PC-3 (cell line): ENCODE data around the gene ZDHHC21. TPM values are rescaled to one million over a fixed set of nuclear protein-coding genes. Genes with fewer than 3 reads are reported as not detected.

Experiments
- ATAC-seq: fragments of 200-7000 bp; cut with Tn5 transposase; 2 replicates; pipeline ENCODE4 v1.9.1; 2020; ENCODE audit warnings: mild to moderate bottlenecking, moderate library complexity
- BruUV-seq: library from RNA; stranded (reverse); fragments of 400-500 nt; replicated peaks from 2 replicates; lab custom pipeline; 2021; lab: Mats Ljungman, UMichigan
- CTCF ChIA-PET: fragments of 300-600 bp; sonication (Branson Sonifier 250); formaldehyde crosslinking; loops from one replicate; lab custom pipeline; 2022; ENCODE audit warnings: antibody characterized with exemption; lab: Charles Lee
- POLR2A ChIA-PET: fragments of 300-600 bp; sonication (Branson Sonifier 250); formaldehyde crosslinking; loops from one replicate; lab custom pipeline; 2022; ENCODE audit warnings: antibody characterized with exemption; ENCODE audit not compliant: unreplicated experiment; lab: Charles Lee
- DNase-seq: peaks from one replicate; pipeline ENCODE4 v3.0.0-alpha.2; 2015
- H2AFZ ChIP-seq: fragments of 300-600 bp; sonication (generic); 2 replicates; pipeline ENCODE4 v1.6.0; 2016; ENCODE audit warnings: antibody characterized with exemption, low read length
- H3F3A ChIP-seq: fragments of 300-600 bp; sonication (generic); one replicate; pipeline ENCODE4 v1.6.0; 2017; ENCODE audit warnings: antibody characterized with exemption, low read length, control low read depth, mild to moderate bottlenecking; ENCODE audit not compliant: unreplicated experiment
- H3K27ac ChIP-seq: fragments of 300-600 bp; sonication (generic); 2 replicates; pipeline ENCODE4 v1.5.1; 2016; ENCODE audit warnings: mild to moderate bottlenecking, low read length
- H3K27me3 ChIP-seq: fragments of 300-600 bp; sonication (generic); 2 replicates; pipeline ENCODE4 v1.6.1; 2016; ENCODE audit warnings: low read length, mixed read lengths
- H3K36me3 ChIP-seq: fragments of 300-600 bp; sonication (generic); 2 replicates; pipeline ENCODE4 v1.6.1; 2016; ENCODE audit warnings: low read depth, mixed run types, low read length, mixed read lengths
- H3K4me1 ChIP-seq: fragments of 300-600 bp; sonication (generic); 2 replicates; pipeline ENCODE4 v1.5.1; 2016; ENCODE audit warnings: low read length; ENCODE audit not compliant: insufficient read depth
- H3K4me2 ChIP-seq: fragments of 300-600 bp; sonication (generic); 2 replicates; pipeline ENCODE4 v1.6.0; 2016; ENCODE audit warnings: low read length
- H3K4me3 ChIP-seq: fragments of 300-600 bp; sonication (generic); 2 replicates; pipeline ENCODE4 v1.5.1; 2016; ENCODE audit warnings: mild to moderate bottlenecking, low read length, mixed read lengths
- H3K79me2 ChIP-seq: fragments of 300-600 bp; sonication (generic); 2 replicates; pipeline ENCODE4 v1.6.1; 2017; ENCODE audit warnings: low read length, mixed read lengths
- H3K9ac ChIP-seq: fragments of 300-600 bp; sonication (generic); 2 replicates; pipeline ENCODE4 v1.6.0; 2016; ENCODE audit warnings: mild to moderate bottlenecking, low read length
- H3K9me2 ChIP-seq: fragments of 300-600 bp; sonication (generic); replicated peaks from 2 replicates; pipeline ENCODE4 v1.6.1; 2016; ENCODE audit warnings: mixed run types, low read length, mixed read lengths
- H3K9me3 ChIP-seq: fragments of 300-600 bp; sonication (generic); 2 replicates; pipeline ENCODE4 v1.6.1; 2016; ENCODE audit warnings: low read length, mixed read lengths
- H4K20me1 ChIP-seq: fragments of 300-600 bp; sonication (generic); 2 replicates; pipeline ENCODE4 v1.6.1; 2016; ENCODE audit warnings: low read length, mixed read lengths
- EZH2 ChIP-seq: fragments of 300-600 bp; sonication (generic); IDR thresholded peaks from one replicate; pipeline ENCODE4 v1.6.1; 2017; ENCODE audit warnings: antibody characterized with exemption, mild to moderate bottlenecking, low read length; ENCODE audit not compliant: unreplicated experiment
- EZH2phosphoT487 ChIP-seq: fragments of 300-600 bp; sonication (generic); IDR thresholded peaks from 2 replicates; pipeline ENCODE4 v1.6.1; 2018; ENCODE audit warnings: mild to moderate bottlenecking, antibody characterized with exemption, low read length, borderline replicate concordance
- intact Hi-C: fragments of 100-400 bp; cut with micrococcal nuclease; formaldehyde crosslinking; loops from 2 replicates; pipeline ENCODE4 v1.9.0; 2023
- total RNA-seq: library from RNA; depleted of rRNA; stranded (reverse); fragments of >200 nt; gene quantifications from 2 replicates; pipeline ENCODE4 v1.2.3, GENCODE V29; 2014
- TF ChIP-seq, protein P1 (sequence below): fragments of 300-600 bp; sonication (generic); conservative IDR thresholded peaks from 2 replicates; pipeline ENCODE4 v1.5.1; 2017; ENCODE audit warnings: antibody characterized with exemption, low read depth, mild to moderate bottlenecking, low read length

ZDHHC21 gene
- total RNA-seq, 1 experiment from 2014 or later = 6.2 TPM

GRCh38 chr9:14574173-14574572 is 119.1 kb downstream of the ZDHHC21 start:
- Histone ChIP-seq H3K9me3 (no peaks in the 10 kb centered on the region), H3K4me2 (no peak overlapping the region), H3K9ac (no peak overlapping the region), H3K4me1 (peaks cover 5% of the 10 kb centered on the region; the same call in 1 of the 2 replicates), H3K36me3 (no peaks in the 10 kb centered on the region), H3K4me3 (no peak overlapping the region), H3K79me2 (no peaks in the 10 kb centered on the region), H2AFZ (no peak overlapping the region), H4K20me1 (no peaks in the 10 kb centered on the region), H3K27me3 (no peaks in the 10 kb centered on the region), H3K27ac (no peak overlapping the region), H3F3A (no peaks in the 10 kb centered on the region), H3K9me2 (no peaks in the 10 kb centered on the region)
- no peak for ATAC-seq
- DNase-seq = no peak
- intact Hi-C loops = no loop called here
- ChIA-PET CTCF (no interaction called here), POLR2A (no interaction called here)
- BruUV-seq = no TSS peak
- TF ChIP-seq, protein P1, sequence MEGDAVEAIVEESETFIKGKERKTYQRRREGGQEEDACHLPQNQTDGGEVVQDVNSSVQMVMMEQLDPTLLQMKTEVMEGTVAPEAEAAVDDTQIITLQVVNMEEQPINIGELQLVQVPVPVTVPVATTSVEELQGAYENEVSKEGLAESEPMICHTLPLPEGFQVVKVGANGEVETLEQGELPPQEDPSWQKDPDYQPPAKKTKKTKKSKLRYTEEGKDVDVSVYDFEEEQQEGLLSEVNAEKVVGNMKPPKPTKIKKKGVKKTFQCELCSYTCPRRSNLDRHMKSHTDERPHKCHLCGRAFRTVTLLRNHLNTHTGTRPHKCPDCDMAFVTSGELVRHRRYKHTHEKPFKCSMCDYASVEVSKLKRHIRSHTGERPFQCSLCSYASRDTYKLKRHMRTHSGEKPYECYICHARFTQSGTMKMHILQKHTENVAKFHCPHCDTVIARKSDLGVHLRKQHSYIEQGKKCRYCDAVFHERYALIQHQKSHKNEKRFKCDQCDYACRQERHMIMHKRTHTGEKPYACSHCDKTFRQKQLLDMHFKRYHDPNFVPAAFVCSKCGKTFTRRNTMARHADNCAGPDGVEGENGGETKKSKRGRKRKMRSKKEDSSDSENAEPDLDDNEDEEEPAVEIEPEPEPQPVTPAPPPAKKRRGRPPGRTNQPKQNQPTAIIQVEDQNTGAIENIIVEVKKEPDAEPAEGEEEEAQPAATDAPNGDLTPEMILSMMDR = no peak
- no peak for TF ChIP-seq EZH2
- no peak for TF ChIP-seq EZH2phosphoT487

DNA sequence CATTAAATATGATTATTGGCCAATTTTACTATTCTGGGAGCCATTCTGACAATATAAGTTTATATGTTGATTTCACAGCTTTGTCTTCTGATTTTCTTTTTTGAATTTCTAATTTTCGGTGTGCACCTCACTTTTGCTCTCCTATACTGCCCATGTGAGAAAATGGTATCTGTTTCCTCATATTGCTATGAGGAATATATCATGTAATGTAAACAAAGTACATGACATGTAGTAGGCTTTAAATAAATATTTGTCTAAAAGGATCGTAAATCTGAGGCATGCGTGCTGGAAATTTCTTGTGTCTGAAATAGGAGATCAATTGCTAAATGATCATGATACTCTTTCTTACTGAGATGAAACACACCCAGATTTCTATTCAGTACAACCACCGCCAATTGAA is 119.9 kb downstream of the ZDHHC21 start:
- Histone ChIP-seq H3F3A (no peaks in the 10 kb centered on the region), H3K9me2 (no peaks in the 10 kb centered on the region), H3K27ac (no peak overlapping the region), H3K4me2 (no peak overlapping the region), H4K20me1 (no peaks in the 10 kb centered on the region), H3K27me3 (no peaks in the 10 kb centered on the region), H3K36me3 (no peaks in the 10 kb centered on the region), H3K9me3 (no peaks in the 10 kb centered on the region), H3K79me2 (no peaks in the 10 kb centered on the region), H2AFZ (no peak overlapping the region), H3K9ac (no peak overlapping the region), H3K4me1 (peaks cover 5% of the 10 kb centered on the region; the same call in 1 of the 2 replicates), H3K4me3 (no peak overlapping the region)
- TF ChIP-seq EZH2 (no peak), EZH2phosphoT487 (no peak)
- TF ChIP-seq, protein P1 = no peak
- POLR2A ChIA-PET = no interaction called here
- ATAC-seq (peak; percentile 57), DNase-seq (peak; percentile 26)
- intact Hi-C loops = no loop called here
- CTCF ChIA-PET = no interaction called here
- BruUV-seq = no TSS peak

- POLR2A ChIA-PET = no interaction called here
- ATAC-seq (no peak), DNase-seq (no peak)
- no peaks in the 10 kb centered on the region for H3K79me2 ChIP-seq
- H3K4me1 ChIP-seq = no peaks in the 10 kb centered on the region
- no peak overlapping the region for H3K27ac ChIP-seq
- no peak overlapping the region for H2AFZ ChIP-seq
- H3K9ac ChIP-seq = no peak overlapping the region
- intact Hi-C loops = no loop called here
- TF ChIP-seq EZH2phosphoT487 (no peak), EZH2 (no peak)
- TF ChIP-seq, protein P1 = no peak
- no peaks in the 10 kb centered on the region for H3K9me3 ChIP-seq
- no peaks in the 10 kb centered on the region for H3K9me2 ChIP-seq
- H3F3A ChIP-seq = no peaks in the 10 kb centered on the region
- H3K36me3 ChIP-seq = no peaks in the 10 kb centered on the region
- H3K4me3 ChIP-seq = no peak overlapping the region
- CTCF ChIA-PET = no interaction called here
- H4K20me1 ChIP-seq = no peaks in the 10 kb centered on the region
- BruUV-seq = no TSS peak
- H3K4me2 ChIP-seq = no peak overlapping the region
- no peaks in the 10 kb centered on the region for H3K27me3 ChIP-seq
Observed at GRCh38 chr9:14565352-14566016, 127.7 kb downstream of the ZDHHC21 start.
